Stimulated activated CD4-positive, alpha-beta T cell treated with anti-CD3 and anti-CD28 coated beads, Interleukin-15, amount 100 ng/mL, for 48 hours (primary cell): Measurements from ENCODE around the gene SPINK7.

Experiments
- DNase-seq, 2 donors: peaks; one replicate each; pipeline ENCODE4 v3.0.0-alpha.2; 2020; ENCODE audit warnings: low read depth in 2 of 2

The SPINK7 gene

DNA sequence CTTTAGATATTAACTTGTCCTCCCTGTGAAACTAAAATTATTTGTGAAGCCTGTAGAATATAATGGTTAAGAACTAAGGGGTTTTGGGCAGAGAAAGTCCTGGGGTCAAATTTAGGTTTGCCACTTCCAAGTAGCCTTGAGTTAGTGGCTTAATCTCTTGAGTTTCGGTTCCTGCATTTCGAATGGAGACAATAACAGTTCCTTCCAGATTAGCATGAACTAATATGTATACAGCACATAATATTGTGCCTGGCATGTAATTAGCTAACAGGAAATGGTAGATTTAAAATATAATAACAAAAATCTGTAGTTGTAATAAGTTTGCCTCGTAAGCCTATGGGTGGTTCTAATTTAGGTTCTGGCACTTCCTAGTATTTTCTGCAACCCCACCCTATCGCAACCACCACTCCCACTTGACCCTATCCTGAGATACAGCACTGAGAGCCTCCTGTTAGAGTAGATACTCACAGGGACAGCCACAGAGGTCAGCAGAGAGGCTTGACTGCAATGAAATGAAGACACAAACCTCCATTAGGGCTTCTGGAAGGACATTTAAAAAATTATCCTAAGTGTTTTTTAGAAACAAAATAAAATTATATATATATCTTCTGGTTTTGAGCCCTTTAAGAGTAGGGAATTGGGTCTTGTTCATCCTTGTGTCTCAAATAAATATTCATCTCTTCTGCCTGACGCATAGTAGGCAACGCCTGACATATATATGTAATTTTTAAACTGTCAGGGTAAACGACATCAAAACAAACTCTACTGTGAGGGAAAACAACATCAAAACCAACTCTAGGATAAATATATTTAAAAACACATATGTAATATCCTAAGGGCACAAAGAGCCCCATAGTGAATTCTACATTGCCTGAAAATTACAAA is 31.6 kb downstream of the SPINK7 start:
- no peak for DNase-seq

DNA sequence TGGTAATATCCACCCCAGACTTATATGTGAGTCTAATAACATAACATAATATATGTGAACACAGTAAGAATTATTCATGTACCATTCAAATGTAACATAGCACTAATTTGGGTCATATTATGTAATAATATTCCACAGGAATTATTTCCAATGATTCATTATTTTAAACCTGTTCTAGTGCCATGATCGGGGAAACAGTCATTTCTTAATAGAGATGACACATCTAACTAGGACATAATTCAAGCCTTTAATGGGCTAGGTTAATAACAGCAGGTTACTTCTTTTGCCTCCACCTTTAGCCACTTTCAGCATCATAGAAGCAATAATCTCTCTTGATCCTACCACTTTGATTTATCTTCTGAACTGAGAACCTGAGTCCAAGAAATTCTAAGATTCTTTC is 35.5 kb downstream of the SPINK7 start:
- no peak for DNase-seq

- no peak for DNase-seq
Measured at GRCh38 chr5:148352696-148353095, 40.5 kb downstream of the SPINK7 start.

GRCh38 chr5:148353634-148354033 is 41.4 kb downstream of the SPINK7 start:
- no peak for DNase-seq

DNA sequence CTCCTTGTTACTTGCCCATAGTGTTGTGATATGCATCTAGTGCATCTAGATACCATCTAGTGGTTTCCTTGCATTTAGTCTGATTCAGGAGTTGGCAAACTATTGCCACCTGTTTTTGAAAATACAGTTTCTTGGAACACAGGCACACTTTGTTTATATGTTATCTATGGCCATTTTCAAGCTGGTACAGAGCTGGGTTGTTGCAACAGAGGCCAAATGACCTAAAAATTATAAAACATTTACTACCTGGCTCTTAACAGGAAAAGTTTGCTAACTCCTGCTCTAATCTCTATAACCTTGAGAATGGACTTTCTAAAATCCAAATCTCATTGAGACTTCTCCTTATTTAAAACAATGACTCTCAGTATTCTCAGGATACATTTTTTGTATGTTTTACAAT is 52.1 kb downstream of the SPINK7 start:
- no peak for DNase-seq
